ENCODE results near the gene LIMA1. TPM values are rescaled to one million over a fixed set of nuclear protein-coding genes. Genes with fewer than 3 reads are reported as not detected.

Gene LIMA1
- total and polyA plus RNA-seq, 9 of the 15 experiments (the other 6 are each of a cell fraction or from before 2014, with no cell fraction given), result 20.2 to 37.8 (median 27.3) TPM

GRCh38 chr12:50222275-50222783 is 61.0 kb downstream of the LIMA1 start (continued):
- no peak for TF ChIP-seq GTF3C2 (IDR thresholded peaks at IDR 0.05; ENCODE audit: borderline replicate concordance, extremely low read depth, insufficient read length)
- no peak for TF ChIP-seq IRF1 (CRISPR knock-in tag; IDR thresholded peaks at IDR 0.05; ENCODE audit: borderline replicate concordance)
- TF ChIP-seq CBFA2T2 (conservative IDR thresholded peaks at IDR 0.05), result no peak
- TF ChIP-seq TRIM28 (IDR thresholded peaks at IDR 0.05), result no peak
- no peak for TF ChIP-seq ZNF121 (CRISPR knock-in tag; conservative IDR thresholded peaks at IDR 0.05)
- no peak for TF ChIP-seq HINFP (tag; conservative IDR thresholded peaks at IDR 0.05; ENCODE audit: low read depth)
- TF ChIP-seq ARNT (IDR thresholded peaks at IDR 0.05), result peak in 1 of 2 experiments; percentile 85; a peak in 1 of 4 replicates
- no peak for TF ChIP-seq KDM4B (IDR thresholded peaks at IDR 0.05; ENCODE audit: borderline replicate concordance in 2 of 2, low read depth in 1 of 2)
- no peak for TF ChIP-seq GABPB2 (CRISPR knock-in tag; conservative IDR thresholded peaks at IDR 0.05)
- TF ChIP-seq HMGXB4 (CRISPR knock-in tag; IDR thresholded peaks at IDR 0.05), result no peak
- no peak for TF ChIP-seq HIVEP1 (CRISPR knock-in tag; IDR thresholded peaks at IDR 0.05)
- no peak; a peak in 1 of 4 replicates for TF ChIP-seq MAZ (CRISPR knock-in tag; conservative IDR thresholded peaks at IDR 0.05 in 1 of 2, IDR thresholded peaks at IDR 0.05 in 1 of 2)
- no peak for TF ChIP-seq SAFB (IDR thresholded peaks at IDR 0.05; ENCODE audit: borderline replicate concordance, low read depth, low read length)
- no peak for TF ChIP-seq ZBTB11 (CRISPR knock-in tag; IDR thresholded peaks at IDR 0.05)
- 0 out of 2 replicates have a peak, but pooled peaks have one; percentile 34 for TF ChIP-seq ZNF197 (CRISPR knock-in tag; IDR thresholded peaks at IDR 0.05; ENCODE audit: low read depth)
- TF ChIP-seq POLR2B (IDR thresholded peaks at IDR 0.05; ENCODE audit: low read depth, partially characterized antibody), result peak; percentile 80
